DND-41 (cell line): ENCODE measurements around the gene AHNAK.

Experiments used
- ATAC-seq: fragments of 200-7000 bp; cut with Tn5 transposase; 3 replicates; pipeline ENCODE4 v1.9.1; 2021; ENCODE audit warnings: low read depth; ENCODE audit not compliant: insufficient read depth
- DNase-seq: peaks from one replicate; pipeline ENCODE4 v3.0.0-alpha.2; 2020
- H2AFZ ChIP-seq: 2 replicates; pipeline ENCODE4 v1.6.0; 2012; ENCODE audit warnings: low read depth, low read length
- H3K27ac ChIP-seq: 2 replicates; pipeline ENCODE4 v1.5.1; 2012; ENCODE audit warnings: low read length, inconsistent platforms
- H3K27me3 ChIP-seq: fragments of 200-600 bp; sonication (generic); 2 replicates; pipeline ENCODE4 v1.6.0; 2012; ENCODE audit warnings: low read length, mild to moderate bottlenecking, inconsistent platforms; ENCODE audit not compliant: insufficient read depth, poor library complexity
- H3K36me3 ChIP-seq: 2 replicates; pipeline ENCODE4 v1.5.1; 2012; ENCODE audit warnings: low read length, inconsistent platforms; ENCODE audit not compliant: insufficient read depth
- H3K4me1 ChIP-seq: 2 replicates; pipeline ENCODE4 v1.5.1; 2012; ENCODE audit warnings: mild to moderate bottlenecking, low read length; ENCODE audit not compliant: insufficient read depth
- H3K4me2 ChIP-seq: 2 replicates; pipeline ENCODE4 v1.6.0; 2012; ENCODE audit warnings: mild to moderate bottlenecking, moderate library complexity, low read length, inconsistent platforms; ENCODE audit not compliant: insufficient read depth
- H3K4me3 ChIP-seq, 2 experiments: fragments of 200-600 bp in 1 of 2; shearing (Covaris generic) in 1 of 2; 2 replicates each; pipeline ENCODE4 v1.5.1; 2012 to 2016; ENCODE audit warnings: inconsistent platforms in 2 of 2, low read length in 2 of 2, mild to moderate bottlenecking in 2 of 2, low read depth in 1 of 2, moderate library complexity in 1 of 2
- H3K79me2 ChIP-seq: 2 replicates; pipeline ENCODE4 v1.6.0; 2012; ENCODE audit warnings: low read length, inconsistent platforms; ENCODE audit not compliant: insufficient read depth
- H3K9ac ChIP-seq: 2 replicates; pipeline ENCODE4 v1.6.0; 2012; ENCODE audit warnings: low read depth, mild to moderate bottlenecking, inconsistent platforms, low read length, moderate library complexity
- H3K9me3 ChIP-seq: 2 replicates; pipeline ENCODE4 v1.5.1; 2012; ENCODE audit warnings: low read length, moderate library complexity, mild to moderate bottlenecking, inconsistent platforms; ENCODE audit not compliant: insufficient read depth, severe bottlenecking
- H4K20me1 ChIP-seq: 2 replicates; pipeline ENCODE4 v1.6.0; 2012; ENCODE audit warnings: low read length; ENCODE audit not compliant: insufficient read depth
- CTCF ChIP-seq: IDR thresholded peaks from 2 replicates; pipeline ENCODE4 v1.5.1; 2012; ENCODE audit warnings: borderline replicate concordance, low read length, moderate library complexity, mild to moderate bottlenecking; ENCODE audit not compliant: poor library complexity, severe bottlenecking; ENCODE audit errors: extremely low read depth
- EZH2 ChIP-seq: IDR thresholded peaks from 3 replicates; pipeline ENCODE4 v1.6.1; 2012; ENCODE audit warnings: borderline replicate concordance, low read depth, mild to moderate bottlenecking, moderate library complexity, low read length, inconsistent platforms; ENCODE audit not compliant: severe bottlenecking

The AHNAK gene

GRCh38 chr11:62443390-62444235 lies 103.0 kb downstream of the AHNAK start:
- H3K9ac ChIP-seq = no peak overlapping the region
- H3K79me2 ChIP-seq = no peaks in the 10 kb centered on the region
- ATAC-seq (no peak), DNase-seq (no peak)
- H3K36me3 ChIP-seq = no peaks in the 10 kb centered on the region
- no peak overlapping the region for H2AFZ ChIP-seq
- peaks cover 17% of the 10 kb centered on the region for H3K27me3 ChIP-seq
- no peaks in the 10 kb centered on the region for H4K20me1 ChIP-seq
- no peak overlapping the region for H3K4me3 ChIP-seq
- no peaks in the 10 kb centered on the region for H3K4me1 ChIP-seq
- H3K4me2 ChIP-seq = no peak overlapping the region
- TF ChIP-seq EZH2 = no peak
- TF ChIP-seq CTCF = no peak
- no peak overlapping the region for H3K27ac ChIP-seq
- H3K9me3 ChIP-seq = no peaks in the 10 kb centered on the region

DNA sequence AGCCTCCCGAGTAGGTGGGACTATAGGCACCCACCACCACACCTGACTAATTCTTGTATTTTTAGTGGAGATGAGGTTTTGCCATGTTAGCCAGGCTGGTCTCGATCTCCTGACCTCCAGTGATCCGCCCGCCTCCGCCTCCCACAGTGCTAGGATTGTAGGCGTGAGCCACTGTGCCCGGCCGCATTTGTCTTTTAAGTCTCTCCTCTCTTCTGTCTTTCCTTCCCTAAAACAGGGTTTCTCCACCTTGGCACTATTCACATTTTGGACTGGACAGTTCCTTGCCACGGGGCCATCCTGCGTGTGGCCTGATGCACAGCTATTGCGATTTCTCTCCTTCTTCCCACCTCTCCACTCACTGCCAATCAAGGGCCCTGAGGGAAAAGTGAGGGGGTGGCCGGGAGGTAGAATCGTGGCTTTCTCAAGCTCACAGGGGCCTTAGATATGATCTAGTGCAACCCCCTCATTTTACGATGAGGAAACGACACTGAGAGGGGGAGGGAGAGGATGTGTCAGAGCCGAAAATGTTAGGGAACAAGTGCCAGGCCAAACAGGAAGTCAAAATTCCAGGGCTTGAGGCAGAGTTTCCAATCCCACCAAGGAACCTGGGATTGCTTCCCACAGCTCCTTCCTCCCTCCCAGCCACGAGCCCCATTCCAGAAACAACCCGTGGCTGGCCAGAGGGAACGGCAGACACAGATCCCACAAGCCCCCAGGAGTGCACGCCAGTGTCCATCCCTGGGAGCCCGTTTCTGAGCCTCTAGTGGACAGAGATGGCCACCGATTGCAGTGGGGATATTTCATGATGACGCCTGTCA lies 106.6 kb downstream of the AHNAK start:
- H3K4me3 ChIP-seq = no peak overlapping the region
- no peaks in the 10 kb centered on the region for H3K36me3 ChIP-seq
- H2AFZ ChIP-seq = no peak overlapping the region
- H3K27ac ChIP-seq = no peak overlapping the region
- no peaks in the 10 kb centered on the region for H4K20me1 ChIP-seq
- H3K27me3 ChIP-seq = peaks cover 7% of the 10 kb centered on the region
- H3K9me3 ChIP-seq = no peaks in the 10 kb centered on the region
- DNase-seq (no peak), ATAC-seq (no peak)
- no peak for TF ChIP-seq CTCF
- no peaks in the 10 kb centered on the region for H3K4me1 ChIP-seq
- no peak overlapping the region for H3K4me2 ChIP-seq
- no peak overlapping the region for H3K9ac ChIP-seq
- H3K79me2 ChIP-seq = no peaks in the 10 kb centered on the region

- H3K27ac ChIP-seq = no peak overlapping the region
- no peak for ATAC-seq
- peaks cover 3% of the 10 kb centered on the region for H3K27me3 ChIP-seq
- no peaks in the 10 kb centered on the region for H3K4me1 ChIP-seq
- H2AFZ ChIP-seq = no peak overlapping the region
- H3K9me3 ChIP-seq = no peaks in the 10 kb centered on the region
- no peaks in the 10 kb centered on the region for H3K36me3 ChIP-seq
- H3K9ac ChIP-seq = no peak overlapping the region
- TF ChIP-seq CTCF (no peak), EZH2 (no peak)
- no peaks in the 10 kb centered on the region for H4K20me1 ChIP-seq
- no peak overlapping the region for H3K4me3 ChIP-seq
- DNase-seq = no peak
- H3K79me2 ChIP-seq = no peaks in the 10 kb centered on the region
- H3K4me2 ChIP-seq = no peak overlapping the region
These were observed 108.0 kb downstream of the AHNAK start for GRCh38 chr11:62438641-62439040.
